NCI-H2029 (cell line): Measurements from ENCODE around the gene ZBED4.
A peak's percentile ranks its signal among the peaks of the same experiment; 100 is the strongest.

Experiments
- DNase-seq: peaks from one replicate; lab custom pipeline; 2025; lab: John Stamatoyannopoulos, UW

ZBED4 gene

GRCh38 chr22:49936018-49936972, 82.7 kb downstream of the ZBED4 start:
- peak; percentile 46 for DNase-seq

- no peak for DNase-seq
Measured at GRCh38 chr22:49936973-49937757, 83.5 kb downstream of the ZBED4 start.

- DNase-seq = no peak
Measured at GRCh38 chr22:49937758-49938564, 84.3 kb downstream of the ZBED4 start.

GRCh38 chr22:49938565-49939136, 85.0 kb downstream of the ZBED4 start:
- DNase-seq = no peak
